Upper lobe of left lung (tissue), 4 donors: ENCODE data around the gene EVA1A.

Experiments
- CTCF ChIP-seq, 6 experiments: fragments of 450-650 bp in 4 of 6; fragments of 200-600 bp in 2 of 6; sonication (generic) in 2 of 6; IDR thresholded peaks; one replicate each; pipeline ENCODE4 v1.5.1; 2016 to 2019; ENCODE audit warnings: antibody characterized with exemption in 6 of 6
- EP300 ChIP-seq, 4 donors: sonication (generic); formaldehyde crosslinking; IDR thresholded peaks; one replicate each; pipeline ENCODE4 v1.5.1; 2017; ENCODE audit warnings: antibody characterized with exemption in 4 of 4, control low read depth in 2 of 4
- POLR2A ChIP-seq, 4 donors: fragments of 450-650 bp; IDR thresholded peaks; one replicate each; pipeline ENCODE4 v1.5.1; 2016 to 2017; ENCODE audit warnings: antibody characterized with exemption in 4 of 4, mild to moderate bottlenecking in 2 of 4
- POLR2AphosphoS5 ChIP-seq, 2 donors: sonication (generic); formaldehyde crosslinking; IDR thresholded peaks; one replicate each; pipeline ENCODE4 v1.5.1; 2017; ENCODE audit warnings: antibody characterized with exemption in 2 of 2

GRCh38 chr2:75462721-75463120 is 98.0 kb downstream of the EVA1A start:
- TF ChIP-seq POLR2AphosphoS5 (IDR thresholded peaks at IDR 0.05): no peak
- TF ChIP-seq CTCF (IDR thresholded peaks at IDR 0.05): no peak
- TF ChIP-seq POLR2A (IDR thresholded peaks at IDR 0.05): no peak
- TF ChIP-seq EP300 (IDR thresholded peaks at IDR 0.05): no peak
